Caco-2 (cell line): ENCODE results near the gene MDP1. TPM values are rescaled to one million over a fixed set of nuclear protein-coding genes. Genes with fewer than 3 reads are reported as not detected.

Experiments
- BruUV-seq: library from RNA; stranded (reverse); fragments of 400-500 nt; replicated peaks from 2 replicates; lab custom pipeline; 2021; lab: Mats Ljungman, UMichigan
- CTCF ChIA-PET: fragments of 300-600 bp; sonication (Branson Sonifier 250); formaldehyde crosslinking; loops from one replicate; lab custom pipeline; 2022; ENCODE audit warnings: antibody characterized with exemption; lab: Charles Lee
- POLR2A ChIA-PET: fragments of 300-600 bp; sonication (Branson Sonifier 250); formaldehyde crosslinking; loops from one replicate; lab custom pipeline; 2022; ENCODE audit warnings: antibody characterized with exemption; lab: Charles Lee
- DNase-seq, 2 experiments: peaks; one replicate each; pipeline versions ENCODE4 v3.0.0 to v3.0.0-alpha.2; 2020 to 2022
- H3K27me3 ChIP-seq: replicated peaks from 2 replicates; pipeline ENCODE4 v1.6.0; 2011; ENCODE audit warnings: low read length; ENCODE audit not compliant: control insufficient read depth, insufficient read depth
- H3K36me3 ChIP-seq: 2 replicates; pipeline ENCODE4 v1.5.1; 2011; ENCODE audit warnings: low read length; ENCODE audit not compliant: control insufficient read depth, insufficient read depth
- H3K4me1 ChIP-seq: fragments of 250-450 bp; sonication (Bioruptor Pico); 2 replicates; pipeline ENCODE4 v1.5.1; 2020; ENCODE audit warnings: mild to moderate bottlenecking
- H3K4me3 ChIP-seq: 2 replicates; pipeline ENCODE4 v1.5.1; 2011; ENCODE audit warnings: low read depth, mild to moderate bottlenecking, control low read depth, low read length
- H3K9me3 ChIP-seq: fragments of 250-450 bp; sonication (Bioruptor Pico); 2 replicates; pipeline ENCODE4 v1.5.1; 2020; ENCODE audit warnings: mild to moderate bottlenecking, moderate library complexity
- H3K27ac Mint-ChIP-seq: one replicate; pipeline ENCODE4 v1.8.0; 2022; ENCODE audit warnings: mixed read lengths; ENCODE audit not compliant: unreplicated experiment
- H3K27me3 Mint-ChIP-seq: one replicate; pipeline ENCODE4 v1.8.0; 2022; ENCODE audit warnings: mixed read lengths; ENCODE audit not compliant: insufficient read depth, unreplicated experiment
- H3K36me3 Mint-ChIP-seq: one replicate; pipeline ENCODE4 v1.8.0; 2022; ENCODE audit warnings: mild to moderate bottlenecking, mixed read lengths; ENCODE audit not compliant: insufficient read depth, unreplicated experiment
- H3K4me1 Mint-ChIP-seq: one replicate; pipeline ENCODE4 v1.8.0; 2022; ENCODE audit warnings: low read depth, mixed read lengths; ENCODE audit not compliant: unreplicated experiment
- H3K4me3 Mint-ChIP-seq: one replicate; pipeline ENCODE4 v1.8.0; 2022; ENCODE audit warnings: mild to moderate bottlenecking, moderate library complexity, mixed read lengths; ENCODE audit not compliant: unreplicated experiment
- H3K9me3 Mint-ChIP-seq: one replicate; pipeline ENCODE4 v1.8.0; 2022; ENCODE audit warnings: mixed read lengths; ENCODE audit not compliant: unreplicated experiment
- intact Hi-C: fragments of 100-400 bp; cut with micrococcal nuclease; formaldehyde crosslinking; loops from one replicate; pipeline ENCODE4 v1.10.0; 2022; ENCODE audit not compliant: unreplicated experiment
- total RNA-seq: library from RNA; stranded (reverse); gene quantifications from 2 replicates; pipeline ENCODE4 v1.2.3, GENCODE V29; 2022
- TF ChIP-seq, protein P1 (sequence below), 2 experiments: fragments of 200-600 bp in 1 of 2; IDR thresholded peaks; 1 replicate in 1 of 2; 2 replicates in 1 of 2; pipeline versions ENCODE4 v1.5.1 to v1.8.0; 2011 to 2022; ENCODE audit warnings: antibody characterized with exemption in 1 of 2, control low read depth in 1 of 2, inconsistent platforms in 1 of 2, low read depth in 1 of 2, low read length in 1 of 2, mild to moderate bottlenecking in 1 of 2, moderate library complexity in 1 of 2; ENCODE audit not compliant: insufficient read depth in 1 of 2, severe bottlenecking in 1 of 2, unreplicated experiment in 1 of 2

The MDP1 gene
- total RNA-seq, 1 experiment from 2014 or later, result 20.5 TPM

GRCh38 chr14:24185741-24186140 is 30.1 kb downstream of the MDP1 start:
- no peaks in the 10 kb centered on the region for H3K9me3 Mint-ChIP-seq
- CTCF ChIA-PET, result no interaction called here
- H3K4me1 Mint-ChIP-seq, result peaks cover 14% of the 10 kb centered on the region
- Histone ChIP-seq H3K36me3 (peaks cover 3% of the 10 kb centered on the region), H3K9me3 (no peaks in the 10 kb centered on the region), H3K4me1 (no peaks in the 10 kb centered on the region), H3K4me3 (no peak overlapping the region), H3K27me3 (no peaks in the 10 kb centered on the region)
- H3K36me3 Mint-ChIP-seq, result peaks cover 61% of the 10 kb centered on the region
- H3K4me3 Mint-ChIP-seq, result no peak overlapping the region
- BruUV-seq, result no TSS peak
- no peaks in the 10 kb centered on the region for H3K27me3 Mint-ChIP-seq
- TF ChIP-seq, protein P1, sequence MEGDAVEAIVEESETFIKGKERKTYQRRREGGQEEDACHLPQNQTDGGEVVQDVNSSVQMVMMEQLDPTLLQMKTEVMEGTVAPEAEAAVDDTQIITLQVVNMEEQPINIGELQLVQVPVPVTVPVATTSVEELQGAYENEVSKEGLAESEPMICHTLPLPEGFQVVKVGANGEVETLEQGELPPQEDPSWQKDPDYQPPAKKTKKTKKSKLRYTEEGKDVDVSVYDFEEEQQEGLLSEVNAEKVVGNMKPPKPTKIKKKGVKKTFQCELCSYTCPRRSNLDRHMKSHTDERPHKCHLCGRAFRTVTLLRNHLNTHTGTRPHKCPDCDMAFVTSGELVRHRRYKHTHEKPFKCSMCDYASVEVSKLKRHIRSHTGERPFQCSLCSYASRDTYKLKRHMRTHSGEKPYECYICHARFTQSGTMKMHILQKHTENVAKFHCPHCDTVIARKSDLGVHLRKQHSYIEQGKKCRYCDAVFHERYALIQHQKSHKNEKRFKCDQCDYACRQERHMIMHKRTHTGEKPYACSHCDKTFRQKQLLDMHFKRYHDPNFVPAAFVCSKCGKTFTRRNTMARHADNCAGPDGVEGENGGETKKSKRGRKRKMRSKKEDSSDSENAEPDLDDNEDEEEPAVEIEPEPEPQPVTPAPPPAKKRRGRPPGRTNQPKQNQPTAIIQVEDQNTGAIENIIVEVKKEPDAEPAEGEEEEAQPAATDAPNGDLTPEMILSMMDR (IDR thresholded peaks at IDR 0.05; ENCODE audit: insufficient read depth in 1 of 2, low read depth in 1 of 2, low read length in 1 of 2, severe bottlenecking in 1 of 2, unreplicated experiment in 1 of 2), result no peak
- no peak for DNase-seq
- no peak overlapping the region for H3K27ac Mint-ChIP-seq
- intact Hi-C loops, result no loop called here
- POLR2A ChIA-PET, result no interaction called here

- intact Hi-C loops, result no loop called here
- Mint-ChIP-seq H3K27ac (peak overlapping the region; percentile 59), H3K36me3 (peaks cover 62% of the 10 kb centered on the region), H3K27me3 (no peaks in the 10 kb centered on the region), H3K4me3 (no peak overlapping the region), H3K4me1 (peaks cover 14% of the 10 kb centered on the region), H3K9me3 (no peaks in the 10 kb centered on the region)
- BruUV-seq, result no TSS peak
- no peak for DNase-seq
- CTCF ChIA-PET, result no interaction called here
- Histone ChIP-seq H3K27me3 (no peaks in the 10 kb centered on the region), H3K4me3 (no peak overlapping the region), H3K9me3 (no peaks in the 10 kb centered on the region), H3K36me3 (peaks cover 3% of the 10 kb centered on the region), H3K4me1 (no peaks in the 10 kb centered on the region)
- POLR2A ChIA-PET, result no interaction called here
- TF ChIP-seq, protein P1 (IDR thresholded peaks at IDR 0.05; ENCODE audit: insufficient read depth in 1 of 2, low read depth in 1 of 2, low read length in 1 of 2, severe bottlenecking in 1 of 2, unreplicated experiment in 1 of 2), result no peak
Observed at GRCh38 chr14:24185026-24185425, 30.8 kb downstream of the MDP1 start.

DNA sequence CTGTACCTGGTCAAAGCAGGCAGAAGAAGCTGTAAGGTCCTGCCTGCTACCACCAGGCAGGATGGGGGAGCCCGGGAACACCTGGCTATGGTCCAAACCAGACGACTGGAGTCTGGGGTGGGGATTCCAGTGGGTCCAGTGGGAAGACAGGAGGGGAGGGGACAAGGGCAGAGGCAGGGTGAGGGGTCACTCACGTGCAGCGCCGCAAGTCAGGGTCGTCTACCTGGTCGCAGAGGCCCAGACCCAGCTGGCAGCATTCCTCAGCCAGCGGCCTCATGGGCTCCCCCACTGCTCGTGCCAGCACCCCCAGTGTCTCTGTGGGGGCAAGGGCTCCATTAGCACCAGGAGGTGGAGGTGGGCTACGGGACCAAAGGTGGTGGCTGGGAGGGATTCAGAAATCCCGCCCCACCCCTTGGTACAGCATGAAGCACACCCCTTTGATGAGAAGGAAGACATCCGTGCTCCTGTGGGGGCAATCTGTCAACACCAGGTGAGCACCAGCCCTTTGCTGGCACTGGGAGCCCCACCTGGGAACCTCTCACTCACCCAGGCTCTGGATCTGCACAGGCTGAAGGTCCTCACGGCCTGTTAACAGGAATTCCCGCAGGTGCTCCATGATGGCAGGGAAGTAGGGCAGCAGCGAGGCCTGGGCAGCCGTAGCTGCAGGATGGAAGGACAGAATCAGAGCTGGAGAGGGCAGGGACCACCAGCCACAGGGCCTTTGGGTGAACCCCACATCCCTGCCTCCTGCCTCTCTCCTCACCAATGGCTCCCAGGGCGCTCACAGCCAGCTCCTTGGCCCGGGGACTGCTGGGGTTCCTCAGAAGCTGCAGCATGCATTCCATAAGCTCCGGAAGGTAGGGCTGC is 31.5 kb downstream of the MDP1 start:
- TF ChIP-seq, protein P1 (IDR thresholded peaks at IDR 0.05; ENCODE audit: insufficient read depth in 1 of 2, low read depth in 1 of 2, low read length in 1 of 2, severe bottlenecking in 1 of 2, unreplicated experiment in 1 of 2), result no peak
- DNase-seq, result no peak
- H3K4me1 Mint-ChIP-seq, result peaks cover 12% of the 10 kb centered on the region
- Histone ChIP-seq H3K36me3 (peaks cover 3% of the 10 kb centered on the region), H3K4me3 (no peak overlapping the region), H3K27me3 (no peaks in the 10 kb centered on the region), H3K9me3 (no peaks in the 10 kb centered on the region), H3K4me1 (no peaks in the 10 kb centered on the region)
- peaks cover 63% of the 10 kb centered on the region for H3K36me3 Mint-ChIP-seq
- intact Hi-C loops, result no loop called here
- no peak overlapping the region for H3K4me3 Mint-ChIP-seq
- no peaks in the 10 kb centered on the region for H3K27me3 Mint-ChIP-seq
- BruUV-seq, result no TSS peak
- H3K27ac Mint-ChIP-seq, result no peak overlapping the region
- no peaks in the 10 kb centered on the region for H3K9me3 Mint-ChIP-seq
- POLR2A ChIA-PET, result no interaction called here
- CTCF ChIA-PET, result no interaction called here
